Inflammatory macrophage (primary cell): ENCODE measurements around the gene ZNF3.

Experiments used
- DNase-seq, 2 donors: peaks; one replicate each; pipeline ENCODE4 v3.0.0-alpha.2; 2020 to 2022

The ZNF3 gene

DNA sequence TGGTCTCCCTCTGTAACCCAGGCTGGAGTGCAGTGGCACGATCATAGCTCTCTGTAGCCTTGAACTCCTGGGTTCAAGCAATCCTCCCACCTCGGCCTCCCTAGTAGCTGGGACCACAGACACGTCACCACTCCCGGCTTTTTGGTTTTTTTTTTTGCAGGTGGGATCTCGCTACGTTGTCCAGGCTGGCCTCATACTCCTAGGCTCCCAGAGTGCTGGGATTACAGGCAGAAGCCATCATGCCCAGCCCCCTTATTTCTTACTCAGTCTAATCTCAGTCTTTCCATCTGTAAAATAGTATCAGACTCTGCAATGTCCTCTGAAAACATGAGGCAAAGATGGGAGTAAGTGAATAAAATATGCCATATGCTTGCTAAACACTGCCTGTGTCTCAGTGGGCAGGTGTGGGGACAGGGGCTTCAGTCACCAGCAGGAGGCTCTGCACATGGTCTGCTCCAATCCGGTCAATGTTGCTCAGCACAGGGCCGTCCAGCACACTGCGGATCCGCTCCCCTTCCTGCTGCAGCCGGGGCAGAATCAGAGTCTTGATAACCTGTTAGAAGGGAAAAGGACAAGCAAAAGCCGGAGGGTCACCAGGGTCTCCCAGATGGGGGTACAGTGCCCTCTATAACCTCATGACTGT lies 28.1 kb upstream of the ZNF3 start:
- no peak for DNase-seq

DNA sequence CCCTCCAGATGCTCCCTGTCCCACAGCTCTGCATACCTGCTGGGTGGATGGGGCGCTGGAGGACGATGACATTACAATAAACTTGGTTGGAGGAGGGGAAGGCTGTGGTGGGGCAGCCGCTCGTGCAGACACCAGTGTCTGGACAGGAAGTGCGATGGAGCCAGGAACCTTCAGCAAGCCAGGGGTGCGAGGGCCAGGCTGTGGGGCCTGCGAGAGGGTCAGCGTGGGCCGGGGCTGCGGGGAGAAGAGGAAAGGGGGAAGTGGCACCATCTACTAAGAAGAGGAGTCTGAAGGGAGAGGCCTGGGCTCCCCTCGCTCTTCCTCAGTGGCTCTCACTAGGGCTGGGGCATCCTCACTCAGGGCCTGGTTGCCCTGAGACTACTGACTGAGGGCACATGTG lies 26.4 kb upstream of the ZNF3 start:
- no peak for DNase-seq

DNA sequence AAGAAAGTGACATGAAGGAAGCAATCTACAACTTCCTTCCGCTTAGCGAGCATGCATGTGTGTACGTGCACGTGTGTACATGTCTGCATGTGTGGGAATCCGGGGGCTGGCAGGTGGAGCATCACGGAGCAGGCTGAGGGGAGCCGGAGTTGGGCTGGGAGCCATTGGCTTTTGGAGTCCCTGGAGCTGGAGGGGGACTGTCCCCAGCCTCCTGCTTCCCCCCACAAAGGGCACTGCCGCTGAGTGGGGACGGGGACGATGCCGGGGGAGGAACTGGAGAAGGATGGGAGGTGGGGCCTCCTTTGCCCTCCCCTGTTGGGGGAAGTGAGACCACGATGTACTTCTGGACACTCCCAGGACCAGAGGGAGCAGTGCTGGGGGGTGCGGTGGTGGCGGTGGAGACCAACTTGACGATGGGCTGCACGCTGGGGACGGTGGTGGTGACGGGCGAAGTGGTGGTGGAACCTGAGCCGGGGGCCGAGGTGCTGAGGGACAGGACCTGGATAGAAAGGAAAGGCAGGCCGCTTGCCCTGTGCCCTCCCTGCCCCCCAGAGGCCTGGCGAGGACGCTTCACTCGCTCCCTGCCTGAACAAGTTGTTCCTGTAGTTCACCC lies 25.7 kb upstream of the ZNF3 start:
- no peak for DNase-seq

DNA sequence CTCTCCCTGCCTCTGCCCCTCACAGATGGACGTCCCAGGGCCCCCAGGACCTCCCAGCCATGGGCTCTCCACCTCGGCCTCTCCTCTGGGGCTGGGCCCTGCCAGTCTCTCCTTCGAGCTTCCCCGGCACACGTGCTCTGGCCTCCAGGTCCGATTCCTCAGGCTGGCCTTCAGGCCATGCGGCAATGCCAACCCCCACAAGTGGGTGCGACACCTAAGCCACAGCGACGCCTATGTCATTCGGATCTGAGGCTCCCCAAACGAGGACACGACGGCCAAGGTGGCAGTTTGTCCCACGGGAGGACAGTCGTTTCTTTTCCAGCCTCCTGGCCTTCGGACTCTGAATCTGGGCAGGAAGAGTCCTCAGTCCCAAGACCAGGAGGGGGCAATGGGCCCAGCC lies 25.1 kb upstream of the ZNF3 start:
- no peak for DNase-seq

DNA sequence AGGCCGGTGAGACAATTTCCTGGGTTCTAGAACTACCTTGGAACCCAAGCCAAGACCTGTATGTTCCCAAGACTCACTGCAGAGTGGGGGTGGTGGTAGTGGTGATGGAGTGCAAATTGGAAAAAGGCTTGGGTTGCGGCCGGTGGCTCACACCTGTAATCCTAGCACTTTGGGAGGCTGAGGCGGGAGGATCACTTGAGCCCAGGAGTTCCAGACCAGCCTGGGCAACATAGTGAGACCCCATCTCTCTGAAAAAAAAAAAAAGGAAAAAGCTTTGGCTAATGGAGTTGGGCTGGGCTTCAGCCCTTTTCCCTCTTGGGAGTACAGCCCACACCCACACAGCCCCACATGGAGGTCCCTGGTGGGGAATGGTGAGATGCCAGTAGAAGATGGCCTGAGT lies 24.0 kb upstream of the ZNF3 start:
- no peak for DNase-seq

DNA sequence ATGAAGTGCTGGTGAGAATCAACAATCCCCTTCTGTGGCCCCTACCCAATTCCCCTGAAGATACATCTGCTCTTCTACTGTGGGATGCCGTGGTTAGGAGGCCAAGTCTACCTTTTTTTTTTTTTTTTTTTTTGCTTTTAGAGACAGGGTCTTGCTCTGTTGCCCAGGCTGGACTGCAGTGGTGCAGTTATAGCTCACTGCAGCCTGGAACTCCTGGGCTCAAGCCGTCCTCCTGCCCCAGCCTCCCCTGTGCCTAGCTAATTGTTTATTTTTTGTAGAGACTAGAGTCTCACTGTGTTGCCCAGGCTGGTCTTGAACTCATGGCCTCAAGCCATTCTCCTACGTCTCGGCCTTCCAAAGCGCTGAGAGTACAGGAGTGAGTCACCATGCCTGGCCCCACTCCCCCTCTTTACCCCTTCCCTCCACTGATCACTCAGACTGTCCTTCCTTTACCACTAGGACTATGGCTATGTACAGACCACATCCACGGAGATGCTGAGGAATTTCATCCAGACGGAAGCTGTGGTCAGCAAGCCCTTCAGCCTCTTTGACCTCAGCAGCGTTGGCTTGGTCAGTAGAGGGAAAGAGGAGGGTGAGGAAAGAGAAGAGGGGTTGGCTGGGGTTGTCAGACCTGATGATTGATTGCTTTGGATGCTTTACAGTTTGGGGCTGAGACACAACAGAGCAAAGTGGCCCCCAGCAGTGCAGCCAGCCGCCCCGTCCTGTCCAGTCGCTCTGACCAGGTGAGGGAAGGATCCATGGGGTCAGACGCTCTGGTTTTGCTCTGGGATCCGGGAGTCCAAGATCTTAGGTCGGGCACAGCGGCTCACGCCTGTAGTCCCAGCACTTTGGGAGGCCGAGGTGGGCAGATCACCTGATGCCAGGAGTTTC lies 21.7 kb upstream of the ZNF3 start:
- no peak for DNase-seq

DNA sequence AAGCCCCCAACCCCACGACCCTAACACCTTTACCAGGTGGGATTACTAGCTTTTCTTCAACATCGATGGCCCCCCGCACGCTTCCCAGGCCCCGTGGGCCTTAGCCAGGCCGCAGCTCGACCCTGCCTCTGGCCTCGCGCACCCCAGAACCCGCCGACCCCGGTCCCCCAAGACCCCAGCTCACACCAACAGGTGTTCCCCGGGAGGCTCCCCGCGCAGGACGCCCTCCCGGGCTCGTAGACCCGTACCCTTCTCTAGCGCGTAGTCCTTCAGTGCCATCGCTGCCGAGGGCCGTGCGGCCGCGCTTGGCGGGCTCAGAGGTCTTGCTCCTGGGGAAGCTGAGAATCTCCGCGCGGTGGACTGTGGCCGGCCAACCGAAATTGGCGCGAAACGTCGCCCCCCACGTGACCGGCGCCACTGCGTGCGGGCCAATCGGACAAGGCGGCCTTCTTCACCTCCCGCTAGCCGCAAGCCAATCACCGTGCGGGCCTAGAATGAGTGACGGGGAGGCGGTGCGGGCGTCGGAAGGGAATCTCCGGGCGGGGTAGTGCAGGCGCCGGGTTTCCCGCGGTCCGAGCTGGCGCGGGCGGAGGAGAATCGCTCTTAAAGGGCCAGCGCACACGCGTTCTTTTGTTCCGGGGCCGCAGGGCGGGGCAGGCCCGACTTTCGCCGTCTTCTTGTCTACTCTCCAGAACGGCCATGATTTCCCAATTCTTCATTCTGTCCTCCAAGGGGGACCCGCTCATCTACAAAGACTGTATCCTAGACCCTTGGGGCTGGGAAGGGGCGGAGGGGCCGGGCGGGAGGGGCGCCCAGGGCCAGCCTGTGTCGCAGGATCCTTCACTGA lies 19.7 kb upstream of the ZNF3 start, which contains the start of the genes AP4M1 and MCM7:
Gene AP4M1, plus strand, starts transcription at position 628 of the 847 bp plus-strand sequence. Its CDS starts 72 bp downstream, at position 700.
Gene MCM7, minus strand, starts transcription at position 382 of the 847 bp plus-strand sequence. Its CDS starts 103 bp downstream, at position 279.
- peak; percentile 99 for DNase-seq

DNA sequence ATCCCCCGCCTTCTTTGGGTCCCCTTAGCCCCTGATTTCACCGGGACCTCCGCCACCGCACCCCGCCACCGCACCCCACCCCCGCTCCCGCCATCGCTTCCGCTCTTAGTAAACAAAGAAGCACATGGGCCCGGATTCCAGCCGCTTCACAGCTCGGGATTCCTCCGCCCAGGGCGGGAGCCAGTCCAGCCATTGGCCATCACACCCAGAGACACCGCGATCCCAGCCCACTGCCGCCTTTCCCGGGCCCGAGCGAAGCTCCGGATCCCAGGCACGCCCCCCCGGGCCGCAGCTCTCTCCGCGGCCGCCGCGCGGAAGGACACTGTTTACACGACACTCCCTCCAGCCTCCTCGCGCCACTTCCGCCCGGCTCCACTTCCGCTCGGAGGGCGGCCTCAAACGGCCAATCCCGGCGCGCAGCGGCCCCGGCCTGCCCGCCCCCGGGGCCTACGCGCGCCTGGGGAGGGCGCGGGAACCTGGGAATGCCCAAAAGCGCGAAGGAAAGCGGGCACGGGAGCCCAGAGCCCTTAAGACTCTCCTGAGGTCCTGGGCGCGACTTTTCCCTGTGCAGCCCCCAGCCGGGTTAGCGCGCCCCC lies 19.0 kb upstream of the ZNF3 start:
- DNase-seq = peak; percentile 92 to 96

DNA sequence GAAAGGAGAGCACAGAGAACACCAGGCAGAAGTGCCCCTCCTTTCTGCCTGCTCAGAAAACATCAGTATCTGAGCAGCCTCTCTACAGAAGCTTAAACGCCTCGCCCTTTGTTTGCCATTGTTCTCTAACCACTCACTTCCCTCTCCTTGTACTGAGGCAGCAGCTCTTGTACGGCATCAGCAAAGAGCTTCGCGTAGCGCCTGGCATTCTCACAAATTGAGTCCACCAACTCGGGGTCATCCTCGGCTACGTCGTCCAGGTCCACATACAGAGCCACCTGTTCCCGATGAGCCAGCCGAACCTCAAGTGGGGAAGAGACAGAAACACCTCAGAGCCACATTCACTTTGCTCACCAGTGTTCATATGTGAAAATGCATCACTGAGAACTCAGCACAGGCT lies 17.9 kb upstream of the ZNF3 start:
- DNase-seq = no peak

DNA sequence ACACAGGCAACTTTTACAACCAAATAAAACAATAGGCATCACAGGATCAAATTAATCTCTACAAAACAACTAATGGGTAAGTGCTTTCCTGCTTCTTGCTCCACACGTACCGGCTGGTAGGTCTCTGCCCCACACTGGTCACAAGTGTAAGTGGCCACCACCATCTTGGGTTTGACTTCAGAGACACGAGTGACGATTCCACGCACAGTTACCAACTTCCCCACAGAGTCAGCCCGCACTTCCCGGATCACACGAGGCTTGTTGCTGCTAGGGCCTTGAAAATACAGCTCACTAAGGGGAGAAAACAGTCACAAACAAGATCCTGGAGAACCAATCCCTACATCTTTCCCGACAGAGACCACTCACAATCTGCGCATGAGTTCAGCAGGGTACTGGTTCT lies 17.4 kb upstream of the ZNF3 start:
- DNase-seq = no peak

DNA sequence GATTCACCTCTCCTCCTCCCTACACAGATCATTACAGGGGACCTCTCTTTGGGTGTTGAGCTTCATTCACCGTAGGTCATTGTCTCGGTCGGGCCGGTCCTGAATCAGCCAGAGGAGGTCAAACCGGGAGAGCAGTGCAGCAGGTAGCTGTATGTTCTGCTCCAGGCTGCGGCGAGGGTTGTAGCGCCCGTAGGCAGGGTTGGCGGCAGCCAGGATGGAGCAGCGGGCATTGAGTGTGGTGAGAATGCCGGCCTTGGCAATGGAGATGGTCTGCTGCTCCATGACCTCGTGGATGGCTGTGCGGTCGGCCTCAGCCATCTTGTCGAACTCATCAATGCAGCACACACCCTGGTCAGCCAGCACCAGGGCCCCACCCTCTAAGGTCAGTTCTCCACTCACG lies 14.2 kb upstream of the ZNF3 start:
- no peak for DNase-seq

DNA sequence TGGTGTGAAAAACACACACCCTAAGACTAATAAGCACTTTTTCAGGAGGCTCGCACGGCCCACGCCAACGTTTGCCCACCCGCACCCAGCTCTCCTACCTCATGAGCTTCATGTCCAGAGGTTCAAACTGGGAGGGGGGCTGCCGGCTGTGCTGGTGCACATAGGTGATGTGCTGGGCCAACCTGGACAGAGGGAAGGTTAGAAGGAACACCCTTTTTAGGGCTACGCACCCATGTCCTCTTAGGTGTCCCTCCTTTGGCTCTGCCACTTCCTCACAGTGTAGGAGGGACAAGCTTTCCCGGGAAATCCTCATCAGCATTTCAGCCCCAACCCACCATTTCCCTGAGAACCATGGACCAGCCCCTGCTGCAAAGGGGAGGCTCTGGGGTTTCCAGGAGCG lies 13.8 kb upstream of the ZNF3 start:
- DNase-seq = no peak

DNA sequence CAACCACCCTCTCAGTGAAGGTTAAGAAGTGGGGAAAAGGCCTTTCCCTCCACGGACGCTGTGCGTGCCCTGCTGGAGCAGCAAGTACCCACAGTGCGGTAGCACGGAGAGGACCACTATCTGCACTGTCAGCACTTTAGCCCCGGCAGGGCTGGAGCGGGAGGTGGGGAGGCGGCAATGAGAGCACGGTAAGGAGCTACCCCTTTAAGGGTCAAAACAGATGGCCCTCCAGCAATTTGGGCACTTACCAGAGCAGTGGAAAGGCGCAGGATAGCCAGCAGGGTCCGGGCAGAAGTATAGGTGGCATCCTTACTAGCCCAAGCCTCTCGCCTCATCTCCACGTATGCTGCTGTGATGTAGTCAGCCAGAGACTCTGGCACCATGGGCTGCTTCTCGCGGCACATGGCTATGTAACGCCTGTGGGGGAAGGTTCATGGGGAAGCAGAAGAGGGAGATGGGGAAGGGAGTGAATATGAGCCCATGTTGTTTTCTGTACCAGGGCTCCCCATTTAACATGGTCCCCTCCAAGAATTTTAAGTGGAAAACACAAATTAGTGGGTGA lies 12.5 kb upstream of the ZNF3 start:
- DNase-seq = no peak

DNA sequence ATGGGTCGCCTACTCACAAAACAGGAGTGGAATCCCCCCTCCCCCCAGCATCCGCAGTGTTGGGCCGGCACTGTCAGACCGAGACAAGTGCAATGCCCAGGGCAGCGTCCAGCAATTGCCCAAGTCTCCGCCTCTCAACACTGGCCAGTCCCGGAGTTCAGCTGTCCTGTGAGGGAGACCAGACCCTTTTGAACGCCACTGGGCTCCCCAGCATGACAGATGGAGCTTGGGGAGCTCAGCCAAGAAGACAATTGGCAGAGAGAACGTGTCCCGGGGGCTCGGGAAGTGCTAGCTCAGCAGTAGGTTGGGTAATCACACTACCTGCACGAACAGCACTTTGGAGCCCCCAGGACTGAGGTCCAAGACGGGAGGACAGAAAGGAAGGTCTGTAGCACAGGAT lies 12.0 kb upstream of the ZNF3 start:
- no peak for DNase-seq

DNA sequence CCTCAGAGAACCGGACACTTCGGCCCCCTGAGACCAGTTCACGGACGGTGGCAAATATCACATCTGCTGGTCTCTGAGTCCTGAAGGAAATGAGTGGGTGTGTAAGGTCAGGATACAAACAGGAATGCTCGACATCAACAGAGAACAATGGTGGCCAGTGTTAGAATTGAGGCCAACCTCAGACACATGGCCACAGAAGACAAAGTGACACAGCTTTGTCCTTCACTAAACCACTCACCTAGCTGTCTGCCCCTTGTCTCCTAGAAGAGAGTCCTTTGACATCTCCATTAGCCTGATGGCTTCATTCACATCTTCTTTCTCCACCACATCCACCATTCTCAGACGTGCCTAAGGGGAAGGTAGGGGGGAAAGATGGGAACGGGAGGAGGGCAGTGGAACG lies 11.5 kb upstream of the ZNF3 start:
- no peak for DNase-seq

DNA sequence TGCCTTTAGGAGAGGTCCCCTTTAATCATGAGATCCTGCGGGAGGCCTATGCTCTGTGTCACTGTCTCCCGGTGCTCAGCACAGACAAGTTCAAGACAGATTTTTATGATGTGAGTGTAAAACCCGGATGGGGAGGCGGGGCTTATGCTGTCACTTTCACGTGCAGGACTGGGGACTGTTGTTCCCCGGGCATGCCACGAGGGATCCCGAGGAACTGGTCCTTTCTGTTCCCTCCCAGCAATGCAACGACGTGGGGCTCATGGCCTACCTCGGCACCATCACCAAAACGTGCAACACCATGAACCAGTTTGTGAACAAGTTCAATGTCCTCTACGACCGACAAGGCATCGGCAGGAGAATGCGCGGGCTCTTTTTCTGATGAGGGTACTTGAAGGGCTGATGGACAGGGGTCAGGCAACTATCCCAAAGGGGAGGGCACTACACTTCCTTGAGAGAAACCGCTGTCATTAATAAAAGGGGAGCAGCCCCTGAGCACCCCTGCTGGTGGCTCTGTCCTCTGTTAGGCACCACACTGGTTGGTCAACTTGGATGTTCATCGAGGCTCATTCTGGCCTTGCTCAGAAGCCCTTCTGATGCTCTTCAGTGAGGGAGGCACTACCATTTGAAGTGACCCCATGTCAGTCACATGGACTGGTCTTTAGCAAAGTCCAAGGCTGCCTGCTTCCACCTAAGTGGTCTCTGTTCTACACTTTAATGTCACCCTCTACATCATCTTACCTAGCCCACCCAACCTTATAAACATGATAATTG lies 10.1 kb upstream of the ZNF3 start:
- no peak for DNase-seq

DNA sequence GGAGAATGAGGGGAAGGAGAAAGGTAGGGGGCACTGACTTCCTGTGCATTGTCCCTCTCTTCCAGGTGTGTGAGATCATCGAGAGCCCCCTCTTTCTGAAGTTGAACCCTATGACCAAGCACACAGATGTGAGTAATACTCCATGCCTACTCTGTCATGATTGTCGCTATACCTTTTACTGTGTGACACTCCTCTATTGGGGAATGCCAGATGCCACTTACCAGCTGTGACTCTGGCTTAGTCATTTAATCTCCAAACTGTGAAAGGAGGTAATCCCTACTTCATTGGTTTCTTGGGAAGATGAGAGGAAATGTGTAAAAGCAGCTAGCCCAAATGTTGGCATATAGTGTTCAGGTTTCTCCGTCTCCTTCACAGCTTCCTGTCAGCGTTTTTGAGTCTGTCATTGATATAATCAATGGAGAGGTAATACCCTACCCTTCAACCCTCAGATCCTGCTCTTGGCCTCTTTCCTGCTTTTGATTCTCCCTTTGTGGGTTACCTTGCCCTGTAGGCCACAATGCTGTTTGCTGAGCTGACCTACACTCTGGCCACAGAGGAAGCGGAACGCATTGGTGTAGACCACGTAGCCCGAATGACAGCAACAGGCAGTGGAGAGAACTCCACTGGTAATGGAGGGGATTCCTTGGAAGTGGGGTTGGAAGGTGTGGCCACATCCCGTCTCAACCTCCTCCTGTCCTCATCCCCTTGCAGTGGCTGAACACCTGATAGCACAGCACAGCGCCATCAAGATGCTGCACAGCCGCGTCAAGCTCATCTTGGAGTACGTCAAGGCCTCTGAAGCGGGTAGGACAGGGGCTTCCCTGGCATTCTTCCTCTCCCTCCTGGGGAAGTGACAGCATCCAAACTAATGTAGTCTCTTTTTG lies 9.2 kb upstream of the ZNF3 start:
- DNase-seq = no peak

DNA sequence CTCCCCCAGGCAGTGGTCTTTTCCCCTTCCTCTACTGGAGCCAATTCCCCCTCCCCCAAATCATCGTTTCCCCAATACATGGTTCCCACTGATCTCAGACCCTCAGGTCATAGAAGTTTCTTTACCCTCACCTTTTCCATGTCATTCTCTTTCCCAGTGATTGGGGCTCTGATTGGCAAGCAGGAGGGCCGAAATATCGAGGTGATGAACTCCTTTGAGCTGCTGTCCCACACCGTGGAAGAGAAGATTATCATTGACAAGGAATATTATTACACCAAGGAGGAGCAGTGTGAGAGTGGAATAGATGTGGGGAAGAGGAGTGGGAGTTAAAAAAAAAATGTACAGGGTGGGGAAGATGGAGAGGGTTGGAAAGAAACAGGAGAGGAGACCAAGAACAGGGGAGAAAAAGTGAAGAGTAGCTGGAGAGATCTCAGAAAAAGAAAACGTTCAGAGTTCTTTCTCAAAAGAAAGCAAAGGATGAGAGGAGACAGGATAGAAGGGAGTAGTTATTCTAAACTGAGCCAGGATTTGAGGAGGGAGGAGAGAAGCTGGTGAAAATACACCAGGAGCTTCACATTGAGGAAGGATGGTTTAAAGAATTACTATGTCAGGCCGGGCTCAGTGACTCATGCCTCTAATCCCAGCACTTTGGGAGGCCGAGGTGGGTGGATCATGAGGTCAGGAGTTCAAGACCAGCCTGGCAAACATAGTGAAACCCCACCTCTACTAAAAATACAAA lies 8.1 kb upstream of the ZNF3 start:
- peak in 1 of 2 donors; percentile 23 for DNase-seq
